CD14-positive monocyte (primary cell): Measurements from ENCODE around the gene CAPN1. TPM values are rescaled to one million over a fixed set of nuclear protein-coding genes. Genes with fewer than 3 reads are reported as not detected.

Experiments used
- DNase-seq, 3 donors: peaks; one replicate each; pipeline ENCODE4 v3.0.0-alpha.2; 2011 to 2022
- H2AFZ ChIP-seq: 2 replicates; pipeline ENCODE4 v1.6.0; 2012; ENCODE audit warnings: mild to moderate bottlenecking, low read depth, low read length, inconsistent platforms; ENCODE audit not compliant: insufficient read depth, poor library complexity, severe bottlenecking
- H3K27ac ChIP-seq, 2 donors: 1 replicate in 1 of 2; 2 replicates in 1 of 2; pipeline ENCODE4 v1.5.1; 2012 to 2013; ENCODE audit warnings: low read length in 2 of 2, control low read depth in 1 of 2, inconsistent platforms in 1 of 2, low read depth in 1 of 2, mild to moderate bottlenecking in 1 of 2
- H3K27me3 ChIP-seq, 2 donors: one replicate each; pipeline versions ENCODE4 v1.6.0 to v1.6.1; 2011 to 2013; ENCODE audit warnings: low read length in 2 of 2; ENCODE audit not compliant: control insufficient read depth in 2 of 2, insufficient read depth in 2 of 2
- H3K36me3 ChIP-seq, 2 donors: replicated peaks in 1 of 2; 1 replicate in 1 of 2; 2 replicates in 1 of 2; pipeline versions ENCODE4 v1.5.1 to v1.6.1; 2012 to 2013; ENCODE audit warnings: low read length in 2 of 2, control low read depth in 1 of 2, inconsistent platforms in 1 of 2, mild to moderate bottlenecking in 1 of 2; ENCODE audit not compliant: insufficient read depth in 2 of 2, control insufficient read depth in 1 of 2
- H3K4me1 ChIP-seq, 2 donors: 1 replicate in 1 of 2; 2 replicates in 1 of 2; pipeline versions ENCODE4 v1.5.1 to v1.6.1; 2012 to 2013; ENCODE audit warnings: low read length in 2 of 2, control low read depth in 1 of 2, inconsistent platforms in 1 of 2, mild to moderate bottlenecking in 1 of 2, moderate library complexity in 1 of 2; ENCODE audit not compliant: insufficient read depth in 2 of 2, control insufficient read depth in 1 of 2
- H3K4me2 ChIP-seq: replicated peaks from 2 replicates; pipeline ENCODE3; 2012; ENCODE audit warnings: low read length, moderate library complexity, mild to moderate bottlenecking; ENCODE audit not compliant: poor library complexity, severe bottlenecking; ENCODE audit errors: extremely low read depth
- H3K4me3 ChIP-seq, 3 experiments: fragments of 200-600 bp in 1 of 3; sonication (generic) in 1 of 3; replicated peaks in 1 of 3; 1 replicate in 2 of 3; 2 replicates in 1 of 3; pipeline ENCODE4 v1.5.1; 2011 to 2013; ENCODE audit warnings: low read length in 3 of 3, mild to moderate bottlenecking in 3 of 3, control low read depth in 2 of 3, low read depth in 2 of 3, inconsistent platforms in 1 of 3, moderate library complexity in 1 of 3
- H3K79me2 ChIP-seq: 2 replicates; pipeline ENCODE4 v1.6.0; 2012; ENCODE audit warnings: mild to moderate bottlenecking, control low read depth, inconsistent platforms, low read length, moderate library complexity; ENCODE audit not compliant: insufficient read depth
- H3K9ac ChIP-seq: 2 replicates; pipeline ENCODE4 v1.6.0; 2017; ENCODE audit warnings: low read length, mild to moderate bottlenecking; ENCODE audit not compliant: insufficient read depth, poor library complexity, severe bottlenecking
- H3K9me3 ChIP-seq, 2 donors: replicated peaks in 1 of 2; 1 replicate in 1 of 2; 2 replicates in 1 of 2; pipeline versions ENCODE4 v1.5.1 to v1.6.1; 2012 to 2013; ENCODE audit warnings: low read length in 2 of 2, control low read depth in 1 of 2; ENCODE audit not compliant: control insufficient read depth in 1 of 2, insufficient read depth in 1 of 2
- H4K20me1 ChIP-seq: 2 replicates; pipeline ENCODE4 v1.6.0; 2012; ENCODE audit warnings: mild to moderate bottlenecking, low read length, control low read depth, moderate library complexity; ENCODE audit not compliant: insufficient read depth
- H3K27ac Mint-ChIP-seq, 7 donors: one replicate each; pipeline ENCODE4 v1.8.0; 2020; ENCODE audit warnings: mild to moderate bottlenecking in 7 of 7, mixed read lengths in 7 of 7, moderate library complexity in 6 of 7, inconsistent platforms in 2 of 7
- H3K27me3 Mint-ChIP-seq, 3 donors: one replicate each; pipeline ENCODE4 v1.8.0; 2021 to 2022; ENCODE audit warnings: low read depth in 3 of 3, mild to moderate bottlenecking in 3 of 3, mixed read lengths in 3 of 3, moderate library complexity in 3 of 3, inconsistent platforms in 1 of 3
- H3K36me3 Mint-ChIP-seq, 2 donors: one replicate each; pipeline ENCODE4 v1.8.0; 2020; ENCODE audit warnings: mixed read lengths in 2 of 2, inconsistent platforms in 1 of 2, mild to moderate bottlenecking in 1 of 2
- H3K4me1 Mint-ChIP-seq: one replicate; pipeline ENCODE4 v1.8.0; 2020; ENCODE audit warnings: mild to moderate bottlenecking, mixed read lengths
- H3K4me3 Mint-ChIP-seq, 2 donors: one replicate each; pipeline ENCODE4 v1.8.0; 2020; ENCODE audit warnings: mild to moderate bottlenecking in 2 of 2, mixed read lengths in 2 of 2, moderate library complexity in 1 of 2
- H3K9me3 Mint-ChIP-seq, 7 donors: one replicate each; pipeline ENCODE4 v1.8.0; 2020 to 2022; ENCODE audit warnings: mixed read lengths in 7 of 7, mild to moderate bottlenecking in 6 of 7, moderate library complexity in 6 of 7, inconsistent platforms in 2 of 7
- WGBS: methylation state at CpG from one replicate; pipeline ENCODE4 v1.1.5; 2013; ENCODE audit warnings: missing lambda C conversion rate; ENCODE audit not compliant: insufficient coverage; 5-methylcytosine and 5-hydroxymethylcytosine counted together
- intact Hi-C, 2 donors: fragments of 100-400 bp; cut with micrococcal nuclease; formaldehyde crosslinking; loops; one replicate each; pipeline versions ENCODE4 v1.15.0 to v1.15.1; 2023
- polyA plus RNA-seq, 3 donors: library from polyadenylated mRNA; depleted of rRNA in 1 of 3; unstranded in 2 of 3; stranded (reverse) in 1 of 3; fragments of 300-500 nt in 2 of 3; fragments of >200 nt in 1 of 3; fragmentation: Illumina TruSeq in 2 of 3; gene quantifications; 1 replicate in 2 of 3; 2 replicates in 1 of 3; pipeline ENCODE4 v1.2.3, GENCODE V29; 2012 to 2021
- small RNA-seq: library from RNA; depleted of rRNA; stranded (forward); fragments of <200 nt; gene quantifications from one replicate; pipeline ENCODE3, GENCODE V24; 2012; ENCODE audit warnings: low read depth; ENCODE audit not compliant: insufficient read length
- TF ChIP-seq, protein P1 (sequence below): fragments of 200-600 bp; IDR thresholded peaks from one replicate; pipeline ENCODE4 v1.8.0; 2022; ENCODE audit warnings: antibody characterized with exemption, mild to moderate bottlenecking

Gene CAPN1
- polyA plus RNA-seq, 3 donors, result 128 to 140 (median 129) TPM

GRCh38 chr11:65260756-65261590 lies 79.2 kb downstream of the CAPN1 start:
- peak overlapping the region; percentile 90 for H3K4me2 ChIP-seq
- peaks cover 0 to 5% of the 10 kb centered on the region in 2 donors for H3K36me3 ChIP-seq
- WGBS, result 67% methylated on average over 20 of the region's 26 CpGs
- no peaks in the 10 kb centered on the region for H4K20me1 ChIP-seq
- peak overlapping the region; percentile 93 for H2AFZ ChIP-seq
- no peaks in the 10 kb centered on the region for H3K27me3 ChIP-seq
- Mint-ChIP-seq H3K4me3 (peak overlapping the region; percentile 88 to 93), H3K9me3 (peaks cover 0 to 3% (median 0%) of the 10 kb centered on the region in 7 donors), H3K27ac (peak overlapping the region; percentile 84 to 97 (median 92)), H3K27me3 (peaks cover 2 to 9% (median 4%) of the 10 kb centered on the region in 3 donors), H3K36me3 (peaks cover 10 to 14% of the 10 kb centered on the region in 2 donors), H3K4me1 (peaks cover 26% of the 10 kb centered on the region)
- H3K4me3 ChIP-seq, result peak overlapping the region; percentile 50 to 98 (median 91)
- peaks cover 16 to 24% of the 10 kb centered on the region in 2 donors for H3K4me1 ChIP-seq
- H3K9ac ChIP-seq, result peak overlapping the region; percentile 83
- no peaks in the 10 kb centered on the region for H3K9me3 ChIP-seq
- intact Hi-C loops, result loop anchor here in 1 of 2 donors (10.0 kb wide), 1 partner anchor 274 kb away; no protein-coding TSS in a partner anchor
- DNase-seq, result no peak
- H3K79me2 ChIP-seq, result peaks cover 38% of the 10 kb centered on the region
- H3K27ac ChIP-seq, result peak overlapping the region; percentile 90 to 94
- TF ChIP-seq, protein P1, sequence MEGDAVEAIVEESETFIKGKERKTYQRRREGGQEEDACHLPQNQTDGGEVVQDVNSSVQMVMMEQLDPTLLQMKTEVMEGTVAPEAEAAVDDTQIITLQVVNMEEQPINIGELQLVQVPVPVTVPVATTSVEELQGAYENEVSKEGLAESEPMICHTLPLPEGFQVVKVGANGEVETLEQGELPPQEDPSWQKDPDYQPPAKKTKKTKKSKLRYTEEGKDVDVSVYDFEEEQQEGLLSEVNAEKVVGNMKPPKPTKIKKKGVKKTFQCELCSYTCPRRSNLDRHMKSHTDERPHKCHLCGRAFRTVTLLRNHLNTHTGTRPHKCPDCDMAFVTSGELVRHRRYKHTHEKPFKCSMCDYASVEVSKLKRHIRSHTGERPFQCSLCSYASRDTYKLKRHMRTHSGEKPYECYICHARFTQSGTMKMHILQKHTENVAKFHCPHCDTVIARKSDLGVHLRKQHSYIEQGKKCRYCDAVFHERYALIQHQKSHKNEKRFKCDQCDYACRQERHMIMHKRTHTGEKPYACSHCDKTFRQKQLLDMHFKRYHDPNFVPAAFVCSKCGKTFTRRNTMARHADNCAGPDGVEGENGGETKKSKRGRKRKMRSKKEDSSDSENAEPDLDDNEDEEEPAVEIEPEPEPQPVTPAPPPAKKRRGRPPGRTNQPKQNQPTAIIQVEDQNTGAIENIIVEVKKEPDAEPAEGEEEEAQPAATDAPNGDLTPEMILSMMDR, result no peak

Small RNA genes within 50 kb of the gene (small RNA-seq; reads per million reads assigned to genes)
- gene HIGD1AP10 (not detected), gene PDCL2P2 (not detected), gene RNU2-23P (5.2 reads per million, percentile 52 among the genes with 10 or more reads in this experiment)

Other genes starting within 250 kb of the CAPN1 start
- not detected for gene GPHA2, start 246.0 kb upstream of the CAPN1 start, polyA plus RNA-seq
- gene MAJIN, start 209.8 kb upstream of the CAPN1 start, polyA plus RNA-seq, result not detected
- gene BATF2, start 185.0 kb upstream of the CAPN1 start, polyA plus RNA-seq, result 1 to 10 TPM in 2 of 3 donors, under 1 TPM in 1; 0.97 to 1.7 (median 1.1) TPM
- 10 to 100 TPM; 34.3 to 40.4 (median 34.4) TPM for gene ARL2, start 167.8 kb upstream of the CAPN1 start, polyA plus RNA-seq
- 10 to 100 TPM; 16.2 to 26.7 (median 17.8) TPM for gene SNX15, start 154.5 kb upstream of the CAPN1 start, polyA plus RNA-seq
- gene SAC3D1, start 140.7 kb upstream of the CAPN1 start, polyA plus RNA-seq, result 10 to 100 TPM in 1 of 3 donors, 1 to 10 TPM in 2; 4.4 to 14.1 (median 6.7) TPM
- 10 to 100 TPM; 11.1 to 20.1 (median 20.1) TPM for gene NAALADL1, start 123.4 kb upstream of the CAPN1 start, polyA plus RNA-seq
- gene CDCA5, start 97.9 kb upstream of the CAPN1 start, polyA plus RNA-seq, result under 1 TPM in 2 of 3 donors, not detected in 1; 0.20 to 0.28 TPM
- gene ZFPL1, start 97.7 kb upstream of the CAPN1 start, polyA plus RNA-seq, result 10 to 100 TPM; 25.1 to 41.1 (median 27.2) TPM
- gene VPS51, start 85.7 kb upstream of the CAPN1 start, polyA plus RNA-seq, result 10 to 100 TPM; 37.2 to 77.3 (median 39.4) TPM
- gene TM7SF2, start 70.1 kb upstream of the CAPN1 start, polyA plus RNA-seq, result 1 to 10 TPM; 1.8 to 4.5 (median 1.8) TPM
- gene ZNHIT2, start 64.2 kb upstream of the CAPN1 start, polyA plus RNA-seq, result 1 to 10 TPM; 2.1 to 9.4 (median 5.8) TPM
- 100 to 1,000 TPM; 668 to 818 (median 799) TPM for gene FAU, start 59.8 kb upstream of the CAPN1 start, polyA plus RNA-seq
- 10 to 100 TPM; 19.8 to 33.9 (median 32.7) TPM for gene MRPL49, start 59.6 kb upstream of the CAPN1 start, polyA plus RNA-seq
- gene SYVN1, start 47.4 kb upstream of the CAPN1 start, polyA plus RNA-seq, result 10 to 100 TPM in 1 of 3 donors, 1 to 10 TPM in 2; 3.5 to 81.6 (median 6.4) TPM
- gene SPDYC, start 11.7 kb upstream of the CAPN1 start, polyA plus RNA-seq, result under 1 TPM in 1 of 3 donors, not detected in 2; 0.64 TPM
- gene POLA2, start 80.0 kb downstream of the CAPN1 start, polyA plus RNA-seq, result 1 to 10 TPM; 4.0 to 8.3 (median 5.2) TPM
- gene CDC42EP2, start 132.9 kb downstream of the CAPN1 start, polyA plus RNA-seq, result 10 to 100 TPM in 2 of 3 donors, 1 to 10 TPM in 1; 5.4 to 15.6 (median 10.1) TPM
- gene DPF2, start 151.9 kb downstream of the CAPN1 start, polyA plus RNA-seq, result 10 to 100 TPM; 35.7 to 39.0 (median 35.9) TPM
- gene TIGD3, start 172.8 kb downstream of the CAPN1 start, polyA plus RNA-seq, result 1 to 10 TPM; 1.7 to 3.7 (median 2.8) TPM
- gene SLC25A45, start 200.7 kb downstream of the CAPN1 start, polyA plus RNA-seq, result 10 to 100 TPM in 1 of 3 donors, 1 to 10 TPM in 2; 3.7 to 11.3 (median 4.1) TPM
- gene FRMD8, start 204.7 kb downstream of the CAPN1 start, polyA plus RNA-seq, result 10 to 100 TPM; 33.7 to 41.2 (median 35.4) TPM
- gene NEAT1, start 240.9 kb downstream of the CAPN1 start, polyA plus RNA-seq, result 100 to 1,000 TPM in 1 of 3 donors, 1 to 10 TPM in 1, under 1 TPM in 1; 0.90 to 293 (median 1.3) TPM